CD4-positive, CD25-positive, alpha-beta regulatory T cell (primary cell): ENCODE data around the gene KATNA1. TPM values are rescaled to one million over a fixed set of nuclear protein-coding genes. Genes with fewer than 3 reads are reported as not detected.

ENCODE experiments used
- ATAC-seq, 2 donors: fragments of 150-1000 bp; cut with Tn5 transposase; one replicate each; pipeline ENCODE4 v1.10.0; 2021; ENCODE audit warnings: low read depth in 2 of 2, moderate number of reproducible peaks in 2 of 2, moderate library complexity in 1 of 2
- DNase-seq, 3 donors: peaks; one replicate each; pipeline versions ENCODE4 v3.0.0 to v3.0.0-alpha.2; 2012 to 2022; ENCODE audit warnings: mixed read lengths in 1 of 3
- H3K27ac ChIP-seq: one replicate; pipeline ENCODE4 v1.7.0; 2013; ENCODE audit warnings: mild to moderate bottlenecking, low read length; ENCODE audit not compliant: insufficient read depth, poor library complexity, severe bottlenecking
- H3K27me3 ChIP-seq: one replicate; pipeline ENCODE4 v1.7.0; 2013; ENCODE audit warnings: low read length; ENCODE audit not compliant: control insufficient read depth, insufficient read depth
- H3K36me3 ChIP-seq: one replicate; pipeline ENCODE4 v1.7.0; 2013; ENCODE audit warnings: mild to moderate bottlenecking, low read length, moderate library complexity; ENCODE audit not compliant: control insufficient read depth, insufficient read depth
- H3K4me1 ChIP-seq: 2 replicates; pipeline ENCODE4 v1.7.0; 2013; ENCODE audit warnings: mild to moderate bottlenecking, low read length; ENCODE audit not compliant: insufficient read depth, control insufficient read depth, poor library complexity, severe bottlenecking
- H3K4me3 ChIP-seq: one replicate; pipeline ENCODE4 v1.7.0; 2013; ENCODE audit warnings: low read depth, mild to moderate bottlenecking, low read length, moderate library complexity
- H3K9me3 ChIP-seq, 2 experiments: 1 replicate in 1 of 2; 2 replicates in 1 of 2; pipeline ENCODE4 v1.7.0; 2013; ENCODE audit warnings: low read length in 2 of 2, mild to moderate bottlenecking in 1 of 2, moderate library complexity in 1 of 2; ENCODE audit not compliant: control insufficient read depth in 2 of 2
- H3K27ac Mint-ChIP-seq, 3 donors: one replicate each; pipeline ENCODE4 v1.8.0; 2020 to 2022; ENCODE audit warnings: mild to moderate bottlenecking in 3 of 3, mixed read lengths in 3 of 3, moderate library complexity in 2 of 3
- H3K27me3 Mint-ChIP-seq: one replicate; pipeline ENCODE4 v1.8.0; 2022; ENCODE audit warnings: mild to moderate bottlenecking, mixed read lengths
- H3K36me3 Mint-ChIP-seq: one replicate; pipeline ENCODE4 v1.8.0; 2020; ENCODE audit warnings: mixed read lengths
- H3K4me1 Mint-ChIP-seq, 4 donors: one replicate each; pipeline ENCODE4 v1.8.0; 2020 to 2022; ENCODE audit warnings: mixed read lengths in 4 of 4, mild to moderate bottlenecking in 1 of 4
- H3K4me3 Mint-ChIP-seq, 4 donors: one replicate each; pipeline ENCODE4 v1.8.0; 2020 to 2022; ENCODE audit warnings: mild to moderate bottlenecking in 4 of 4, mixed read lengths in 4 of 4, moderate library complexity in 3 of 4
- H3K9me3 Mint-ChIP-seq, 7 donors: one replicate each; pipeline ENCODE4 v1.8.0; 2020 to 2022; ENCODE audit warnings: mixed read lengths in 7 of 7, mild to moderate bottlenecking in 3 of 7, moderate library complexity in 2 of 7
- polyA plus RNA-seq, 4 donors: library from polyadenylated mRNA; unstranded; fragments of 300-500 nt; fragmentation: Illumina TruSeq; gene quantifications; one replicate each; pipeline ENCODE4 v1.2.3, GENCODE V29; 2021
- total RNA-seq: library from RNA; stranded (reverse); gene quantifications from one replicate; pipeline ENCODE4 v1.2.3, GENCODE V29; 2022

KATNA1 gene
- total and polyA plus RNA-seq, 5 donors from 2014 or later = 22.9 to 35.5 (median 29.3) TPM

GRCh38 chr6:149558029-149558428, 90.5 kb downstream of the KATNA1 start:
- no peak for ATAC-seq
- H3K4me3 ChIP-seq = no peak overlapping the region
- no peaks in the 10 kb centered on the region for H3K9me3 Mint-ChIP-seq
- H3K27ac Mint-ChIP-seq = no peak overlapping the region
- H3K27ac ChIP-seq = no peak overlapping the region
- no peaks in the 10 kb centered on the region for H3K36me3 Mint-ChIP-seq
- no peaks in the 10 kb centered on the region for H3K36me3 ChIP-seq
- H3K4me3 Mint-ChIP-seq = peak overlapping the region in 1 of 4 donors; percentile 55
- H3K9me3 ChIP-seq = no peaks in the 10 kb centered on the region
- H3K4me1 Mint-ChIP-seq = no peaks in the 10 kb centered on the region
- no peak for DNase-seq
- H3K27me3 ChIP-seq = peaks cover 15% of the 10 kb centered on the region
- no peaks in the 10 kb centered on the region for H3K4me1 ChIP-seq
- peaks cover 69% of the 10 kb centered on the region for H3K27me3 Mint-ChIP-seq

GRCh38 chr6:149551920-149552319, 96.6 kb downstream of the KATNA1 start:
- Mint-ChIP-seq H3K27ac (no peak overlapping the region), H3K36me3 (no peaks in the 10 kb centered on the region), H3K9me3 (no peaks in the 10 kb centered on the region), H3K27me3 (peaks cover 48% of the 10 kb centered on the region), H3K4me3 (peak overlapping the region in 1 of 4 donors; percentile 10), H3K4me1 (no peaks in the 10 kb centered on the region)
- Histone ChIP-seq H3K36me3 (no peaks in the 10 kb centered on the region), H3K27me3 (peaks cover 9% of the 10 kb centered on the region), H3K27ac (no peak overlapping the region), H3K9me3 (no peaks in the 10 kb centered on the region), H3K4me1 (no peaks in the 10 kb centered on the region), H3K4me3 (no peak overlapping the region)
- ATAC-seq = no peak
- no peak for DNase-seq

GRCh38 chr6:149545754-149546471, 102.6 kb downstream of the KATNA1 start, which contains the start of gene PPIL4:
Gene PPIL4, minus strand, starts transcription at chr6:149546043. Its CDS starts 38 bp downstream, at chr6:149546005.
- peaks cover 11% of the 10 kb centered on the region for H3K27me3 Mint-ChIP-seq
- H3K9me3 Mint-ChIP-seq = peaks cover 0 to 3% (median 0%) of the 10 kb centered on the region in 7 donors
- H3K4me3 Mint-ChIP-seq = peak within 1 kb of the TSS; percentile 98 to 99 (median 99)
- peak within 1 kb of the TSS; percentile 100 for H3K27ac ChIP-seq
- ATAC-seq (peak; percentile 91 to 95), DNase-seq (peak; percentile 94 to 98 (median 97))
- peak within 1 kb of the TSS; percentile 100 for H3K4me3 ChIP-seq
- H3K4me1 Mint-ChIP-seq = peaks cover 26 to 39% (median 33%) of the 10 kb centered on the region in 4 donors
- peaks cover under 1% of the 10 kb centered on the region for H3K36me3 Mint-ChIP-seq
- H3K27ac Mint-ChIP-seq = peak within 1 kb of the TSS; percentile 99 to 100 (median 100)
- H3K36me3 ChIP-seq = peaks cover 5% of the 10 kb centered on the region
- H3K9me3 ChIP-seq = no peaks in the 10 kb centered on the region
- H3K27me3 ChIP-seq = no peaks in the 10 kb centered on the region
- H3K4me1 ChIP-seq = peaks cover 28% of the 10 kb centered on the region

- Histone ChIP-seq H3K27me3 (no peaks in the 10 kb centered on the region), H3K36me3 (peaks cover 11% of the 10 kb centered on the region), H3K9me3 (no peaks in the 10 kb centered on the region), H3K27ac (peak overlapping the region; percentile 100), H3K4me3 (peak overlapping the region; percentile 100), H3K4me1 (peaks cover 28% of the 10 kb centered on the region)
- H3K27ac Mint-ChIP-seq = peak overlapping the region; percentile 99 to 100 (median 100)
- peak overlapping the region; percentile 98 to 99 (median 99) for H3K4me3 Mint-ChIP-seq
- peaks cover 0 to 3% (median 0%) of the 10 kb centered on the region in 7 donors for H3K9me3 Mint-ChIP-seq
- ATAC-seq (peak; percentile 43 to 58), DNase-seq (peak; percentile 66 to 84 (median 79))
- H3K27me3 Mint-ChIP-seq = peaks cover 11% of the 10 kb centered on the region
- peaks cover 26 to 39% (median 34%) of the 10 kb centered on the region in 4 donors for H3K4me1 Mint-ChIP-seq
- H3K36me3 Mint-ChIP-seq = peaks cover 3% of the 10 kb centered on the region
Observed at GRCh38 chr6:149545258-149545753, 103.2 kb downstream of the KATNA1 start.

Other genes with a start within 250 kb of the KATNA1 start
- 9.0 TPM for gene SUMO4, start 248.5 kb downstream of the KATNA1 start, total RNA-seq
- gene SUMO4, start 248.5 kb downstream of the KATNA1 start, polyA plus RNA-seq = 1 to 10 TPM in 2 of 4 donors, under 1 TPM in 2; 0.38 to 1.6 (median 0.93) TPM
- gene ZC3H12D, start 163.7 kb downstream of the KATNA1 start, total RNA-seq = 251 TPM
- gene ZC3H12D, start 163.7 kb downstream of the KATNA1 start, polyA plus RNA-seq = 10 to 100 TPM in 1 of 4 donors, 1 to 10 TPM in 3; 7.1 to 10.3 (median 8.7) TPM
- gene PPIL4, start 102.7 kb downstream of the KATNA1 start, total RNA-seq = 40.8 TPM
- gene PPIL4, start 102.7 kb downstream of the KATNA1 start, polyA plus RNA-seq = 10 to 100 TPM; 10.0 to 13.3 (median 12.0) TPM
- gene GINM1, start 82.3 kb downstream of the KATNA1 start, total RNA-seq = 29.1 TPM
- gene GINM1, start 82.3 kb downstream of the KATNA1 start, polyA plus RNA-seq = 10 to 100 TPM; 24.0 to 29.9 (median 26.4) TPM
- 40.9 TPM for gene LATS1, start 69.4 kb upstream of the KATNA1 start, total RNA-seq
- gene LATS1, start 69.4 kb upstream of the KATNA1 start, polyA plus RNA-seq = 10 to 100 TPM in 3 of 4 donors, 1 to 10 TPM in 1; 8.9 to 12.4 (median 12.1) TPM
- 22.4 TPM for gene NUP43, start 97.8 kb upstream of the KATNA1 start, total RNA-seq
- gene NUP43, start 97.8 kb upstream of the KATNA1 start, polyA plus RNA-seq = 10 to 100 TPM in 1 of 4 donors, 1 to 10 TPM in 3; 4.0 to 10.7 (median 5.6) TPM
- 44.8 TPM for gene PCMT1, start 101.0 kb upstream of the KATNA1 start, total RNA-seq
- 100 to 1,000 TPM; 166 to 228 (median 175) TPM for gene PCMT1, start 101.0 kb upstream of the KATNA1 start, polyA plus RNA-seq
- gene LRP11, start 215.6 kb upstream of the KATNA1 start, total RNA-seq = 0.49 TPM
- 1 to 10 TPM in 2 of 4 donors, under 1 TPM in 2; 0.42 to 1.3 (median 0.93) TPM for gene LRP11, start 215.6 kb upstream of the KATNA1 start, polyA plus RNA-seq
- gene RAET1E, start 249.4 kb upstream of the KATNA1 start, total RNA-seq = not detected
- gene RAET1E, start 249.4 kb upstream of the KATNA1 start, polyA plus RNA-seq = not detected